ENCODE results near the gene HMGB1. TPM values are rescaled to one million over a fixed set of nuclear protein-coding genes. Genes with fewer than 3 reads are reported as not detected.

HMGB1 gene
- total RNA-seq, 1 experiment from 2014 or later = 567 TPM

DNA sequence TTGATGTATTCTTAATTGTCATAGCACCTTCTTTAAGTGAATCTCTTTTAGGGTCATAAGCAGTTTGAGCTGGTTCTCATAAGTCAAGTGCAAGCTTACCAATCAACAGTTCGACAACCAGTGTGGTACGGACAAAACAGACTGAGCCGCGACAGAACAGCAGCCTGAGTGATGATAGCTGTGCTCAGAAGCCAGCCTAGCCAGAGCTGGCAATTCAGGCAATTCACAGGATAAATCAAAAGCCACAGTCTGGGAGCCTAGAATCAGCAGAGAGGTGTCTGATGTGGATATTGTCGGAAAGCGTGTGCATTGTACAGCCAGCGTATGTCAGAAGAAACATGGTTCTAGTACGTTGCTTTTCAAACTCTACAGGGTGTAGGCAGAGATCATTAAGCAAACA lies 28.6 kb downstream of the HMGB1 start:
- no peaks in the 10 kb centered on the region for H3K27me3 ChIP-seq (ENCODE audit: low read length)
- no peaks in the 10 kb centered on the region for H3K36me3 ChIP-seq (ENCODE audit: low read depth, low read length)
- no peaks in the 10 kb centered on the region for H3K9me2 ChIP-seq (replicated peaks; ENCODE audit: low read length)
- H3K4me3 ChIP-seq (ENCODE audit: low read length) = no peak overlapping the region
- no TSS peak for BruUV-seq (replicated peaks)
- no peak for DNase-seq
- no peak overlapping the region for H3K9ac ChIP-seq (ENCODE audit: low read length)
- H3K79me2 ChIP-seq (ENCODE audit: low read length) = no peaks in the 10 kb centered on the region
- no peak overlapping the region for H3K4me2 ChIP-seq (ENCODE audit: low read length)
- no peaks in the 10 kb centered on the region for H3F3A ChIP-seq (ENCODE audit: low read length, unreplicated experiment)
- H3K4me1 ChIP-seq (ENCODE audit: insufficient read depth, low read length) = peaks cover 5% of the 10 kb centered on the region; the same call in 1 of the 2 replicates
- H4K20me1 ChIP-seq (ENCODE audit: low read length) = no peaks in the 10 kb centered on the region
- CTCF ChIA-PET = no interaction called here
- ATAC-seq = no peak
- POLR2A ChIA-PET (ENCODE audit: unreplicated experiment) = no interaction called here
- TF ChIP-seq EZH2 (IDR thresholded peaks at IDR 0.05; ENCODE audit: low read length, unreplicated experiment) = no peak
- TF ChIP-seq EZH2phosphoT487 (IDR thresholded peaks at IDR 0.05; ENCODE audit: borderline replicate concordance, low read length) = no peak
- TF ChIP-seq, protein P1, sequence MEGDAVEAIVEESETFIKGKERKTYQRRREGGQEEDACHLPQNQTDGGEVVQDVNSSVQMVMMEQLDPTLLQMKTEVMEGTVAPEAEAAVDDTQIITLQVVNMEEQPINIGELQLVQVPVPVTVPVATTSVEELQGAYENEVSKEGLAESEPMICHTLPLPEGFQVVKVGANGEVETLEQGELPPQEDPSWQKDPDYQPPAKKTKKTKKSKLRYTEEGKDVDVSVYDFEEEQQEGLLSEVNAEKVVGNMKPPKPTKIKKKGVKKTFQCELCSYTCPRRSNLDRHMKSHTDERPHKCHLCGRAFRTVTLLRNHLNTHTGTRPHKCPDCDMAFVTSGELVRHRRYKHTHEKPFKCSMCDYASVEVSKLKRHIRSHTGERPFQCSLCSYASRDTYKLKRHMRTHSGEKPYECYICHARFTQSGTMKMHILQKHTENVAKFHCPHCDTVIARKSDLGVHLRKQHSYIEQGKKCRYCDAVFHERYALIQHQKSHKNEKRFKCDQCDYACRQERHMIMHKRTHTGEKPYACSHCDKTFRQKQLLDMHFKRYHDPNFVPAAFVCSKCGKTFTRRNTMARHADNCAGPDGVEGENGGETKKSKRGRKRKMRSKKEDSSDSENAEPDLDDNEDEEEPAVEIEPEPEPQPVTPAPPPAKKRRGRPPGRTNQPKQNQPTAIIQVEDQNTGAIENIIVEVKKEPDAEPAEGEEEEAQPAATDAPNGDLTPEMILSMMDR (conservative IDR thresholded peaks at IDR 0.05; ENCODE audit: low read depth, low read length) = no peak
- intact Hi-C loops (cut with micrococcal nuclease) = no loop called here
- H3K9me3 ChIP-seq (ENCODE audit: low read length) = no peaks in the 10 kb centered on the region
- no peak overlapping the region for H3K27ac ChIP-seq (ENCODE audit: low read length)
- no peak overlapping the region for H2AFZ ChIP-seq (ENCODE audit: low read length)

DNA sequence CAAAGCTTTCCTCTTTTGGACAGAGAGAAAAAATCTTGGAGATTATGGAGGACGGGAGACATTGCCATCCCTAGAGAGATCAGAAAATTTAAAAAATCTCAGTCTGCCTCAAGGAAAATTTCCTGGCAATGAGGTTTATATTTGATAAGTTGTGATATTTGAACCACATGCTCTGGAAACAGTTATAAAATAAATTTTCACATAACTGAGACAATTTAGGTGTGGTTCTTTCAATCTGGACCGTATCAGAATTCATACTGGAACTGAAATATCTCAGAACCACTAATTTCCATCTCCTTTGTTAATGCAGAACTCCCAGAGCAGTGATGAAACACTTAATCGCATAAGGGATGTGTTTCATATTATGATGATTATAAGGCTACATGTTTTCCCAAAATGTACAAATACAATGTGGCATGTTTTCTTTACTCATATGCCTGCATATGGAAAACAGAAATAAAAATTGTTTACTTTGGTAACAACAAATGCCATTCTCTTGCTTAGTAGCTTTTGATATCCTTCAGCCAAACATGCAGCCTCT lies 29.8 kb downstream of the HMGB1 start:
- intact Hi-C loops (cut with micrococcal nuclease) = no loop called here

More for the DNA sequence above, 29.8 kb downstream of the HMGB1 start:
- H3K27me3 ChIP-seq (ENCODE audit: low read length) = no peaks in the 10 kb centered on the region
- no peak overlapping the region for H3K9ac ChIP-seq (ENCODE audit: low read length)
- H3K4me1 ChIP-seq (ENCODE audit: insufficient read depth, low read length) = peaks cover 15% of the 10 kb centered on the region
- no peak overlapping the region for H3K4me2 ChIP-seq (ENCODE audit: low read length)
- no peaks in the 10 kb centered on the region for H3K79me2 ChIP-seq (ENCODE audit: low read length)
- ChIA-PET CTCF (no interaction called here), POLR2A (ENCODE audit: unreplicated experiment) (no interaction called here)
- BruUV-seq (replicated peaks) = no TSS peak
- TF ChIP-seq EZH2phosphoT487 (IDR thresholded peaks at IDR 0.05; ENCODE audit: borderline replicate concordance, low read length) = no peak
- no peak for TF ChIP-seq EZH2 (IDR thresholded peaks at IDR 0.05; ENCODE audit: low read length, unreplicated experiment)
- TF ChIP-seq, protein P1 (conservative IDR thresholded peaks at IDR 0.05; ENCODE audit: low read depth, low read length) = no peak
- ATAC-seq (no peak), DNase-seq (no peak)
- H3K9me2 ChIP-seq (replicated peaks; ENCODE audit: low read length) = no peaks in the 10 kb centered on the region
- peaks cover 8% of the 10 kb centered on the region for H3F3A ChIP-seq (ENCODE audit: low read length, unreplicated experiment)
- no peak overlapping the region for H2AFZ ChIP-seq (ENCODE audit: low read length)
- H4K20me1 ChIP-seq (ENCODE audit: low read length) = no peaks in the 10 kb centered on the region
- no peak overlapping the region for H3K27ac ChIP-seq (ENCODE audit: low read length)
- H3K9me3 ChIP-seq (ENCODE audit: low read length) = no peaks in the 10 kb centered on the region
- H3K36me3 ChIP-seq (ENCODE audit: low read depth, low read length) = no peaks in the 10 kb centered on the region
- H3K4me3 ChIP-seq (ENCODE audit: low read length) = no peak overlapping the region
